H9 (cell line): ENCODE data around the gene DUSP2. TPM values are rescaled to one million over a fixed set of nuclear protein-coding genes. Genes with fewer than 3 reads are reported as not detected.

ENCODE experiments used
- DNase-seq: peaks from one replicate; pipeline ENCODE4 v3.0.0-alpha.2; 2017
- H2AFZ ChIP-seq: one replicate; pipeline ENCODE4 v1.6.1; 2013; ENCODE audit warnings: mild to moderate bottlenecking, low read length, control low read depth, moderate library complexity
- H2AK5ac ChIP-seq: 2 replicates; pipeline ENCODE4 v1.6.1; 2013; ENCODE audit warnings: low read length, control low read depth, mixed read lengths; ENCODE audit not compliant: insufficient read length
- H2BK120ac ChIP-seq: one replicate; pipeline ENCODE4 v1.6.1; 2013; ENCODE audit warnings: low read depth, mild to moderate bottlenecking, low read length, control low read depth, inconsistent platforms; ENCODE audit not compliant: poor library complexity, severe bottlenecking
- H2BK12ac ChIP-seq: 2 replicates; pipeline ENCODE4 v1.6.1; 2013; ENCODE audit warnings: low read length, control low read depth, mixed read lengths, low read depth; ENCODE audit not compliant: insufficient read length
- H2BK15ac ChIP-seq: 2 replicates; pipeline ENCODE4 v1.6.1; 2013; ENCODE audit warnings: low read depth, low read length, control low read depth
- H2BK20ac ChIP-seq: one replicate; pipeline ENCODE4 v1.6.1; 2013; ENCODE audit warnings: low read depth, mild to moderate bottlenecking, low read length, control low read depth, inconsistent platforms; ENCODE audit not compliant: poor library complexity, severe bottlenecking
- H2BK5ac ChIP-seq: 2 replicates; pipeline ENCODE4 v1.6.1; 2013; ENCODE audit warnings: low read length, control low read depth, mixed read lengths; ENCODE audit not compliant: insufficient read length
- H3K14ac ChIP-seq: 2 replicates; pipeline ENCODE4 v1.6.1; 2013; ENCODE audit warnings: low read length, control low read depth; ENCODE audit not compliant: insufficient read depth
- H3K18ac ChIP-seq: 2 replicates; pipeline ENCODE4 v1.6.1; 2013; ENCODE audit warnings: low read depth, mild to moderate bottlenecking, mixed read lengths, low read length, control low read depth; ENCODE audit not compliant: insufficient read length
- H3K23ac ChIP-seq: 2 replicates; pipeline ENCODE4 v1.6.1; 2013; ENCODE audit warnings: low read length, control low read depth, mixed read lengths, low read depth; ENCODE audit not compliant: insufficient read length
- H3K23me2 ChIP-seq: 2 replicates; pipeline ENCODE4 v1.6.1; 2013; ENCODE audit warnings: low read depth, mild to moderate bottlenecking, mixed read lengths, low read length, control low read depth; ENCODE audit not compliant: insufficient read length, poor library complexity, severe bottlenecking
- H3K27ac ChIP-seq: 2 replicates; pipeline ENCODE4 v1.5.1; 2013; ENCODE audit warnings: low read length, control low read depth, mixed read lengths, low read depth; ENCODE audit not compliant: insufficient read length
- H3K27me3 ChIP-seq: 2 replicates; pipeline ENCODE4 v1.6.1; 2013; ENCODE audit warnings: low read length, control low read depth, inconsistent platforms; ENCODE audit not compliant: insufficient read depth
- H3K4ac ChIP-seq: 2 replicates; pipeline ENCODE4 v1.6.1; 2013; ENCODE audit warnings: low read depth, mild to moderate bottlenecking, control low read depth, inconsistent platforms, low read length, moderate library complexity
- H3K4me1 ChIP-seq: 2 replicates; pipeline ENCODE4 v1.6.1; 2013; ENCODE audit warnings: low read length, control low read depth, inconsistent platforms; ENCODE audit not compliant: insufficient read depth
- H3K4me2 ChIP-seq: 2 replicates; pipeline ENCODE4 v1.6.1; 2013; ENCODE audit warnings: low read length, control low read depth, mixed read lengths; ENCODE audit not compliant: insufficient read length, insufficient read depth
- H3K56ac ChIP-seq: 2 replicates; pipeline ENCODE4 v1.6.1; 2013; ENCODE audit warnings: low read depth, mild to moderate bottlenecking, mixed read lengths, low read length, control low read depth; ENCODE audit not compliant: insufficient read length
- H3K79me1 ChIP-seq: 2 replicates; pipeline ENCODE4 v1.6.1; 2013; ENCODE audit warnings: low read depth, mild to moderate bottlenecking, moderate library complexity, low read length, control low read depth, inconsistent platforms; ENCODE audit not compliant: insufficient read depth, poor library complexity, severe bottlenecking
- H3K79me2 ChIP-seq: 2 replicates; pipeline ENCODE4 v1.6.1; 2013; ENCODE audit warnings: low read length, control low read depth, inconsistent platforms; ENCODE audit not compliant: insufficient read depth
- H3K9ac ChIP-seq: 2 replicates; pipeline ENCODE4 v1.6.1; 2013; ENCODE audit warnings: low read length, control low read depth, mixed read lengths; ENCODE audit not compliant: insufficient read length; ENCODE audit errors: extremely low read depth
- H3K9me3 ChIP-seq: one replicate; pipeline ENCODE4 v1.6.1; 2013; ENCODE audit warnings: low read depth, low read length, inconsistent platforms; ENCODE audit not compliant: control insufficient read depth
- H3T11ph ChIP-seq: one replicate; pipeline ENCODE4 v1.6.1; 2013; ENCODE audit warnings: mild to moderate bottlenecking, low read length, control low read depth, inconsistent platforms
- H4K20me1 ChIP-seq: one replicate; pipeline ENCODE4 v1.6.1; 2013; ENCODE audit not compliant: control insufficient read depth, insufficient read length, insufficient read depth
- H4K5ac ChIP-seq: 2 replicates; pipeline ENCODE4 v1.6.1; 2013; ENCODE audit warnings: low read depth, mild to moderate bottlenecking, mixed read lengths, low read length, control low read depth; ENCODE audit not compliant: insufficient read length
- H4K8ac ChIP-seq: replicated peaks from 2 replicates; pipeline ENCODE4 v1.6.1; 2013; ENCODE audit warnings: low read length, control low read depth, mixed read lengths, low read depth; ENCODE audit not compliant: insufficient read length
- H4K91ac ChIP-seq: 2 replicates; pipeline ENCODE4 v1.6.1; 2013; ENCODE audit warnings: low read depth, mild to moderate bottlenecking, moderate library complexity, mixed read lengths, low read length, control low read depth; ENCODE audit not compliant: insufficient read length
- H3K27ac Mint-ChIP-seq, 3 experiments: 2 replicates in 2 of 3; 3 replicates in 1 of 3; pipeline ENCODE4 v1.8.0; 2020 to 2021; ENCODE audit warnings: mixed read lengths in 3 of 3, mild to moderate bottlenecking in 1 of 3, moderate library complexity in 1 of 3
- H3K27me3 Mint-ChIP-seq: 2 replicates; pipeline ENCODE4 v1.8.0; 2021; ENCODE audit warnings: low read depth, mild to moderate bottlenecking, moderate library complexity, mixed read lengths
- H3K36me3 Mint-ChIP-seq, 3 experiments: 2 replicates in 2 of 3; 3 replicates in 1 of 3; pipeline ENCODE4 v1.8.0; 2020 to 2021; ENCODE audit warnings: low read depth in 3 of 3, mixed read lengths in 3 of 3; ENCODE audit not compliant: insufficient read depth in 1 of 3
- H3K4me1 Mint-ChIP-seq, 2 experiments: 2 replicates each; pipeline ENCODE4 v1.8.0; 2020; ENCODE audit warnings: mixed read lengths in 2 of 2
- H3K4me3 Mint-ChIP-seq, 2 experiments: 2 replicates in 1 of 2; 3 replicates in 1 of 2; pipeline ENCODE4 v1.8.0; 2020 to 2021; ENCODE audit warnings: mild to moderate bottlenecking in 2 of 2, mixed read lengths in 2 of 2, moderate library complexity in 1 of 2
- H3K9me3 Mint-ChIP-seq, 2 experiments: 2 replicates in 1 of 2; 3 replicates in 1 of 2; pipeline ENCODE4 v1.8.0; 2020; ENCODE audit warnings: mild to moderate bottlenecking in 2 of 2, mixed read lengths in 2 of 2, moderate library complexity in 1 of 2
- WGBS: extraction: QIAGEN DNeasy Blood & Tissue Kit; methylation state at CpG from one replicate; pipeline ENCODE4 v1.1.7; 2013; ENCODE audit warnings: missing lambda C conversion rate, low lambda C conversion rate, mixed read lengths; ENCODE audit not compliant: insufficient read length; ENCODE audit errors: extremely low coverage; 5-methylcytosine and 5-hydroxymethylcytosine counted together
- total RNA-seq: library from RNA; stranded (reverse); gene quantifications from 2 replicates; pipeline ENCODE4 v1.2.1, GENCODE V29; 2021
- TF ChIP-seq, protein P1 (sequence below): fragments of 200-600 bp; sonication (generic); conservative IDR thresholded peaks from 3 replicates; pipeline ENCODE4 v1.8.0; 2021; ENCODE audit warnings: antibody characterized with exemption, mild to moderate bottlenecking

The DUSP2 gene
- total RNA-seq, 1 experiment from 2014 or later: 14.9 TPM

DNA sequence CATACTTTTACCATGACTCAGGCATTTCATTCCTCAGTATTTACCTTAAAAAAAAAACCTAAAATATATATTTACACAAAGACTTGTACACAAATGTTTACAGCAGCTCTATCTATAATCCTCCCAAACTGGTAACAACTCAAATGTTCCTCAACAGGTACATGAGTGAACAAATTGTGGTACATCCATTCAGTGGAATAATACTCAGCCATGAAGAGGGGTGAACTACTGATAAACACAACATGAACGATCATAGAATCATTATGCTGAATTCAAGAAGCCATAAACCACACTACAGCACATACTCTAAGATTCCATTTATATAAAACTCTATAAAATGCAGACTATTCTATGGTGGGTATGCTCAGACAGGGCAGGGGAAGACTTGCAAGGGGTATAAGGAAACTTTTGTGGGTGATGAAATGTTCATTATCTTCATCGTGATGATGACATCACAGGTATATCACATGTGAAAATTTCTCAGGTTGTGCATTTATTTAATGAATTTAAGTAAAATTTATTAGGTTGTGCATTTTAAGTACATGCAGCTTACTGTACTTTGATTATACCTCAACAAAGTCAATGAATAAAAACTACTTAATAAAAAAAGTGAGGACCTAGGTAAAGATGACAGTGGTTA lies 24.7 kb upstream of the DUSP2 start:
- WGBS: no CpG with 5 or more reads among the region's 2 CpGs
- H3K27ac Mint-ChIP-seq: no peak overlapping the region
- no peaks in the 10 kb centered on the region for H4K20me1 ChIP-seq
- H2BK5ac ChIP-seq: no peak overlapping the region
- no peak overlapping the region for H3K27ac ChIP-seq
- H3K9ac ChIP-seq: no peak overlapping the region
- H2BK120ac ChIP-seq: no peak overlapping the region
- peaks cover 0 to 8% (median 0%) of the 10 kb centered on the region in 3 experiments; a peak in 1 of 7 replicates for H3K36me3 Mint-ChIP-seq
- H3K14ac ChIP-seq: no peak overlapping the region
- TF ChIP-seq, protein P1, sequence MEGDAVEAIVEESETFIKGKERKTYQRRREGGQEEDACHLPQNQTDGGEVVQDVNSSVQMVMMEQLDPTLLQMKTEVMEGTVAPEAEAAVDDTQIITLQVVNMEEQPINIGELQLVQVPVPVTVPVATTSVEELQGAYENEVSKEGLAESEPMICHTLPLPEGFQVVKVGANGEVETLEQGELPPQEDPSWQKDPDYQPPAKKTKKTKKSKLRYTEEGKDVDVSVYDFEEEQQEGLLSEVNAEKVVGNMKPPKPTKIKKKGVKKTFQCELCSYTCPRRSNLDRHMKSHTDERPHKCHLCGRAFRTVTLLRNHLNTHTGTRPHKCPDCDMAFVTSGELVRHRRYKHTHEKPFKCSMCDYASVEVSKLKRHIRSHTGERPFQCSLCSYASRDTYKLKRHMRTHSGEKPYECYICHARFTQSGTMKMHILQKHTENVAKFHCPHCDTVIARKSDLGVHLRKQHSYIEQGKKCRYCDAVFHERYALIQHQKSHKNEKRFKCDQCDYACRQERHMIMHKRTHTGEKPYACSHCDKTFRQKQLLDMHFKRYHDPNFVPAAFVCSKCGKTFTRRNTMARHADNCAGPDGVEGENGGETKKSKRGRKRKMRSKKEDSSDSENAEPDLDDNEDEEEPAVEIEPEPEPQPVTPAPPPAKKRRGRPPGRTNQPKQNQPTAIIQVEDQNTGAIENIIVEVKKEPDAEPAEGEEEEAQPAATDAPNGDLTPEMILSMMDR: no peak
- no peak overlapping the region for H3T11ph ChIP-seq
- peaks cover 6 to 8% of the 10 kb centered on the region in 2 experiments; a peak in 3 of 4 replicates for H3K4me1 Mint-ChIP-seq
- no peak for DNase-seq
- H3K23me2 ChIP-seq: no peaks in the 10 kb centered on the region
- no peak overlapping the region for H2BK20ac ChIP-seq
- H4K91ac ChIP-seq: no peak overlapping the region
- H3K27me3 Mint-ChIP-seq: no peaks in the 10 kb centered on the region; the same call in none of the 2 replicates
- H3K79me1 ChIP-seq: no peaks in the 10 kb centered on the region
- no peak overlapping the region for H3K4me2 ChIP-seq
- H3K4me1 ChIP-seq: peaks cover 2% of the 10 kb centered on the region; the same call in 1 of the 2 replicates
- peaks cover 8 to 18% of the 10 kb centered on the region in 2 experiments for H3K9me3 Mint-ChIP-seq
- H2AFZ ChIP-seq: no peak overlapping the region
- H2BK15ac ChIP-seq: no peak overlapping the region
- H4K5ac ChIP-seq: no peak overlapping the region
- no peak overlapping the region for H3K18ac ChIP-seq
- H3K79me2 ChIP-seq: no peaks in the 10 kb centered on the region
- H3K4me3 Mint-ChIP-seq: no peak overlapping the region
- H2BK12ac ChIP-seq: no peak overlapping the region
- no peaks in the 10 kb centered on the region for H3K27me3 ChIP-seq
- H3K23ac ChIP-seq: no peak overlapping the region
- no peaks in the 10 kb centered on the region for H3K9me3 ChIP-seq
- H3K56ac ChIP-seq: no peak overlapping the region
- no peak overlapping the region for H4K8ac ChIP-seq
- no peak overlapping the region for H2AK5ac ChIP-seq
- H3K4ac ChIP-seq: no peak overlapping the region
